Fibroblast of lung (primary cell): Measurements from ENCODE around the gene JAKMIP1. TPM values are rescaled to one million over a fixed set of nuclear protein-coding genes. Genes with fewer than 3 reads are reported as not detected.

Source experiments
- DNase-seq, 2 donors: peaks; one replicate each; pipeline versions ENCODE4 v3.0.0 to v3.0.0-alpha.2; 2010; ENCODE audit warnings: low read depth in 2 of 2
- H2AFZ ChIP-seq: 2 replicates; pipeline ENCODE4 v1.5.1; 2012; ENCODE audit warnings: low read length, control low read depth, inconsistent platforms
- H3K27ac ChIP-seq: 2 replicates; pipeline ENCODE4 v1.5.1; 2011; ENCODE audit warnings: low read length, control low read depth; ENCODE audit not compliant: insufficient read depth
- H3K27me3 ChIP-seq: 2 replicates; pipeline ENCODE4 v1.5.1; 2011; ENCODE audit warnings: mild to moderate bottlenecking, low read length; ENCODE audit not compliant: control insufficient read depth, insufficient read depth
- H3K36me3 ChIP-seq: 2 replicates; pipeline ENCODE4 v1.5.1; 2011; ENCODE audit warnings: low read length; ENCODE audit not compliant: control insufficient read depth, insufficient read depth
- H3K4me1 ChIP-seq: 2 replicates; pipeline ENCODE4 v1.5.1; 2011; ENCODE audit warnings: low read length; ENCODE audit not compliant: control insufficient read depth, insufficient read depth; ENCODE audit errors: extremely low read depth
- H3K4me2 ChIP-seq: 2 replicates; pipeline ENCODE4 v1.5.1; 2011; ENCODE audit warnings: low read length, control low read depth; ENCODE audit not compliant: insufficient read depth; ENCODE audit errors: extremely low read depth
- H3K4me3 ChIP-seq, 4 experiments: fragments of 200-600 bp in 1 of 4; sonication (generic) in 1 of 4; replicated peaks in 1 of 4; 2 replicates each; pipeline ENCODE4 v1.5.1; 2011 to 2016; ENCODE audit warnings: low read length in 4 of 4, low read depth in 3 of 4, mild to moderate bottlenecking in 3 of 4, control low read depth in 2 of 4, inconsistent platforms in 1 of 4, mixed read lengths in 1 of 4; ENCODE audit not compliant: insufficient read depth in 1 of 4; ENCODE audit errors: control extremely low read depth in 1 of 4
- H3K79me2 ChIP-seq: 2 replicates; pipeline ENCODE4 v1.5.1; 2012; ENCODE audit warnings: mild to moderate bottlenecking, low read length, inconsistent platforms; ENCODE audit not compliant: control insufficient read depth, insufficient read depth
- H3K9ac ChIP-seq: 2 replicates; pipeline ENCODE4 v1.5.1; 2011; ENCODE audit warnings: mild to moderate bottlenecking, low read length, control low read depth; ENCODE audit not compliant: insufficient read depth
- H3K9me3 ChIP-seq: 2 replicates; pipeline ENCODE4 v1.5.1; 2012; ENCODE audit warnings: low read depth, low read length; ENCODE audit not compliant: control insufficient read depth, insufficient read depth
- H4K20me1 ChIP-seq: 2 replicates; pipeline ENCODE4 v1.5.1; 2011; ENCODE audit warnings: low read length; ENCODE audit not compliant: control insufficient read depth, insufficient read depth; ENCODE audit errors: extremely low read depth
- CTCF ChIP-seq, 2 donors: IDR thresholded peaks in 1 of 2; conservative IDR thresholded peaks in 1 of 2; 1 replicate in 1 of 2; 2 replicates in 1 of 2; pipeline ENCODE4 v1.5.1; 2011 to 2012; ENCODE audit warnings: low read length in 2 of 2, control low read depth in 1 of 2, inconsistent platforms in 1 of 2, low read depth in 1 of 2, mild to moderate bottlenecking in 1 of 2
- EZH2 ChIP-seq: IDR thresholded peaks from 2 replicates; pipeline ENCODE4 v1.5.1; 2012; ENCODE audit warnings: low read length, control low read depth, mild to moderate bottlenecking; ENCODE audit errors: missing control alignments
- polyA plus RNA-seq, 2 donors: library from polyadenylated mRNA; depleted of rRNA in 1 of 2; stranded (reverse) in 1 of 2; unstranded in 1 of 2; fragments of >200 nt; gene quantifications; 2 replicates each; pipeline ENCODE4 v1.2.1, GENCODE V29; 2011 to 2012; ENCODE audit warnings: missing spikeins in 1 of 2
- total RNA-seq: library from RNA; depleted of rRNA; stranded (reverse); fragments of >200 nt; gene quantifications from 2 replicates; pipeline ENCODE4 v1.2.1, GENCODE V29; 2014

The JAKMIP1 gene
- total and polyA plus RNA-seq, 2 donors (not counting 1 experiment from before 2014, with no cell fraction given): not detected

DNA sequence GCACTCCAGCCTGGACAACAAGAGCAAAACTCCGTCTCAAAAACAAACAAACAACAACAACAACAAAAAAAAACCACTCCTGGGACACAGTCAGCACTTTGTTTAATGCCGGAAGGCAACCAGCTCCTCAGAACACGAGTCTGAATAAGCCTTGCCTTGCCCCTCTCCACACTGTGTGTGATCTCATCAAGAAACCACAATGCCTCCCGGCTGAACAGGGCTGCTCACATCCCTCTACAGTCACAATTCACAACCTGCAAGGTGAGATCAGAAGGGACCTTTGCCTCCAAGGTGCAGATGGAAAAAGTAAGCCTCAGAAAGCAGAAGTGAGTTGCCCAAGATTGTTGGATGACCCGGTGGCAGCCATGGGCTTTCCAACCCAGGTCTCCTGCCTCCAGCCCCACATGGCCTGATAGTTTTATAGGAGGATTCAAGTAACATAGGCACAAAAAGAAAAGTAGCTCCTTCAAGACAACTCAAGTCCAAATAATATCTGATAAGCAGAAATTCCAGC is 80.8 kb downstream of the JAKMIP1 start:
- Histone ChIP-seq H3K36me3 (no peaks in the 10 kb centered on the region), H3K27ac (no peak overlapping the region), H2AFZ (no peak overlapping the region), H4K20me1 (no peaks in the 10 kb centered on the region), H3K27me3 (no peaks in the 10 kb centered on the region), H3K4me3 (no peak overlapping the region), H3K4me1 (no peaks in the 10 kb centered on the region), H3K4me2 (no peak overlapping the region), H3K79me2 (no peaks in the 10 kb centered on the region), H3K9ac (no peak overlapping the region), H3K9me3 (no peaks in the 10 kb centered on the region)
- DNase-seq: no peak
- TF ChIP-seq EZH2: no peak
- no peak for TF ChIP-seq CTCF (conservative IDR thresholded peaks at IDR 0.05 in 1 of 2, IDR thresholded peaks at IDR 0.05 in 1 of 2; ENCODE audit: low read depth in 1 of 2, low read length in 2 of 2)

DNA sequence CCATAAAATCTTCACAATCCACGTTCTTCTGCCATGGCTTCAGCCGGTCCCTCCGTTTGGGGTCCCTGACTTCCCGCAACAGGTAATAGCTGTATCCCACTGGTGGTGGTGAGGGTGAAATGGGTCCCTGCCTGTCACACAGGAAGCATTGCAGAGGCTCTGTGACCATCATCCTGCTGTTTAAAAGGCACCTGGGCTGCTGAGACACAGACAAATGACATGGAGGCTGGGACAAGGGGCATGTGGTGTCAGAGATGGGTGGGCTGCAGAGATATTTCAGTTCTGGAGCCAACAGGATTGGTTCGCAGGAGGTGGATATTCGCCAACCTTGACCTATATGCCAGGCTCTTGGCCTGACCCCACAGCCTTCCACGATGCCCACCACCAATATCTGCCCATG is 82.1 kb downstream of the JAKMIP1 start:
- H2AFZ ChIP-seq: no peak overlapping the region
- TF ChIP-seq EZH2: no peak
- TF ChIP-seq CTCF (conservative IDR thresholded peaks at IDR 0.05 in 1 of 2, IDR thresholded peaks at IDR 0.05 in 1 of 2; ENCODE audit: low read depth in 1 of 2, low read length in 2 of 2): no peak

GRCh38 chr4:6116696-6117285 is 83.6 kb downstream of the JAKMIP1 start:
- Histone ChIP-seq H3K27ac (no peak overlapping the region), H3K9me3 (no peaks in the 10 kb centered on the region), H3K4me1 (no peaks in the 10 kb centered on the region), H3K27me3 (no peaks in the 10 kb centered on the region), H3K36me3 (no peaks in the 10 kb centered on the region), H3K79me2 (no peaks in the 10 kb centered on the region), H3K9ac (no peak overlapping the region), H3K4me2 (no peak overlapping the region), H4K20me1 (no peaks in the 10 kb centered on the region), H3K4me3 (no peak overlapping the region), H2AFZ (no peak overlapping the region)
- TF ChIP-seq CTCF (conservative IDR thresholded peaks at IDR 0.05 in 1 of 2, IDR thresholded peaks at IDR 0.05 in 1 of 2; ENCODE audit: low read depth in 1 of 2, low read length in 2 of 2): no peak
- TF ChIP-seq EZH2: no peak
- DNase-seq: no peak

More for the DNA sequence above, 82.1 kb downstream of the JAKMIP1 start:
- Histone ChIP-seq H3K4me3 (no peak overlapping the region), H3K27ac (no peak overlapping the region), H3K9ac (no peak overlapping the region), H4K20me1 (no peaks in the 10 kb centered on the region), H3K9me3 (no peaks in the 10 kb centered on the region), H3K79me2 (no peaks in the 10 kb centered on the region), H3K36me3 (no peaks in the 10 kb centered on the region), H3K4me2 (no peak overlapping the region), H3K27me3 (no peaks in the 10 kb centered on the region), H3K4me1 (no peaks in the 10 kb centered on the region)
- no peak for DNase-seq
